Measurements from ENCODE around the gene CREB3L2.

CREB3L2 gene

GRCh38 chr7:137948845-137949330, 53.0 kb downstream of the CREB3L2 start:
- DNase-seq (ENCODE audit: low read depth, low spot score) = no peak
- no peak for TF ChIP-seq CTCF (IDR thresholded peaks at IDR 0.05; ENCODE audit: low read depth, low read length)
- in situ Hi-C loops (cut with HindIII; ENCODE audit: low sequenced_read_pairs) = no loop called here
- no peak overlapping the region for H3K4me3 ChIP-seq (ENCODE audit: low read depth, low read length)

- H3K4me3 ChIP-seq (ENCODE audit: low read depth, low read length) = no peak overlapping the region
- in situ Hi-C loops (cut with HindIII; ENCODE audit: low sequenced_read_pairs) = no loop called here
- no peak for DNase-seq (ENCODE audit: low read depth, low spot score)
- TF ChIP-seq CTCF (IDR thresholded peaks at IDR 0.05; ENCODE audit: low read depth, low read length) = no peak
Observed at GRCh38 chr7:137948083-137948844, 53.6 kb downstream of the CREB3L2 start.

- in situ Hi-C loops (cut with HindIII; ENCODE audit: low sequenced_read_pairs) = no loop called here
- no peak for DNase-seq (ENCODE audit: low read depth, low spot score)
- no peak overlapping the region for H3K4me3 ChIP-seq (ENCODE audit: low read depth, low read length)
- TF ChIP-seq CTCF (IDR thresholded peaks at IDR 0.05; ENCODE audit: low read depth, low read length) = no peak
Observed at GRCh38 chr7:137947046-137947445, 54.8 kb downstream of the CREB3L2 start.

GRCh38 chr7:137946011-137946410, 55.9 kb downstream of the CREB3L2 start:
- H3K4me3 ChIP-seq (ENCODE audit: low read depth, low read length) = no peak overlapping the region
- in situ Hi-C loops (cut with HindIII; ENCODE audit: low sequenced_read_pairs) = no loop called here
- no peak for DNase-seq (ENCODE audit: low read depth, low spot score)
- no peak for TF ChIP-seq CTCF (IDR thresholded peaks at IDR 0.05; ENCODE audit: low read depth, low read length)

- peak; percentile 93 for DNase-seq (ENCODE audit: low read depth, low spot score)
- in situ Hi-C loops (cut with HindIII; ENCODE audit: low sequenced_read_pairs) = no loop called here
- no peak for TF ChIP-seq CTCF (IDR thresholded peaks at IDR 0.05; ENCODE audit: low read depth, low read length)
- H3K4me3 ChIP-seq (ENCODE audit: low read depth, low read length) = no peak overlapping the region
Observed at GRCh38 chr7:137944168-137944567, 57.7 kb downstream of the CREB3L2 start.

- peak; percentile 96 for DNase-seq (ENCODE audit: low read depth, low spot score)
- TF ChIP-seq CTCF (IDR thresholded peaks at IDR 0.05; ENCODE audit: low read depth, low read length) = no peak
- H3K4me3 ChIP-seq (ENCODE audit: low read depth, low read length) = no peak overlapping the region
- in situ Hi-C loops (cut with HindIII; ENCODE audit: low sequenced_read_pairs) = no loop called here
Observed at GRCh38 chr7:137943132-137943551, 58.7 kb downstream of the CREB3L2 start.
